Measurements from ENCODE around the gene KPNA6. TPM values are rescaled to one million over a fixed set of nuclear protein-coding genes. Genes with fewer than 3 reads are reported as not detected.

The KPNA6 gene
- total and polyA plus RNA-seq, 9 of the 15 experiments (the other 6 are each of a cell fraction or from before 2014, with no cell fraction given), result 20.1 to 54.6 (median 32.2) TPM

GRCh38 chr1:32179193-32179442 is 71.3 kb downstream of the KPNA6 start (continued):
- TF ChIP-seq CLOCK (CRISPR knock-in tag; IDR thresholded peaks at IDR 0.05; ENCODE audit: borderline replicate concordance), result no peak
- TF ChIP-seq SMARCA5 (IDR thresholded peaks at IDR 0.05), result no peak
- no peak for TF ChIP-seq MAFF (IDR thresholded peaks at IDR 0.05; ENCODE audit: low read length)
- no peak for TF ChIP-seq CXXC5 (CRISPR knock-in tag; IDR thresholded peaks at IDR 0.05)
- TF ChIP-seq PHF21A (IDR thresholded peaks at IDR 0.05; ENCODE audit: borderline replicate concordance, low read depth), result no peak
- TF ChIP-seq HLTF (IDR thresholded peaks at IDR 0.05), result no peak
- no peak for TF ChIP-seq GTF2A2 (tag; IDR thresholded peaks at IDR 0.05)
- TF ChIP-seq MITF (IDR thresholded peaks at IDR 0.05), result no peak
- no peak for TF ChIP-seq ZNF780A (CRISPR knock-in tag; IDR thresholded peaks at IDR 0.05)
- no peak for TF ChIP-seq ZNF79 (CRISPR knock-in tag; IDR thresholded peaks at IDR 0.05; ENCODE audit: low read depth)
- TF ChIP-seq PCBP1 (IDR thresholded peaks at IDR 0.05; ENCODE audit: low read depth, low read length, poor library complexity, severe bottlenecking), result no peak
- no peak for TF ChIP-seq HNRNPLL (IDR thresholded peaks at IDR 0.05; ENCODE audit: low read depth, low read length, poor library complexity, severe bottlenecking)
- TF ChIP-seq NR3C1 (CRISPR knock-in tag; IDR thresholded peaks at IDR 0.05), result no peak
- TF ChIP-seq OTX1 (CRISPR knock-in tag; IDR thresholded peaks at IDR 0.05), result peak; percentile 74; the same call in 1 of the 2 replicates
- no peak for TF ChIP-seq SMARCA4 (IDR thresholded peaks at IDR 0.05)
- peak; percentile 54; the same call in 1 of the 2 replicates for TF ChIP-seq ZKSCAN3 (CRISPR knock-in tag; IDR thresholded peaks at IDR 0.05)
- no peak for TF ChIP-seq SREBF2 (CRISPR knock-in tag; IDR thresholded peaks at IDR 0.05)
- no peak for TF ChIP-seq TBL1XR1 (IDR thresholded peaks at IDR 0.05; ENCODE audit: low read length in 2 of 2)
- no peak for TF ChIP-seq SIX5 (IDR thresholded peaks at IDR 0.05; ENCODE audit: borderline replicate concordance in 1 of 2, insufficient read depth in 1 of 2, low read depth in 1 of 2, low read length in 2 of 2)
- TF ChIP-seq, protein P1, sequence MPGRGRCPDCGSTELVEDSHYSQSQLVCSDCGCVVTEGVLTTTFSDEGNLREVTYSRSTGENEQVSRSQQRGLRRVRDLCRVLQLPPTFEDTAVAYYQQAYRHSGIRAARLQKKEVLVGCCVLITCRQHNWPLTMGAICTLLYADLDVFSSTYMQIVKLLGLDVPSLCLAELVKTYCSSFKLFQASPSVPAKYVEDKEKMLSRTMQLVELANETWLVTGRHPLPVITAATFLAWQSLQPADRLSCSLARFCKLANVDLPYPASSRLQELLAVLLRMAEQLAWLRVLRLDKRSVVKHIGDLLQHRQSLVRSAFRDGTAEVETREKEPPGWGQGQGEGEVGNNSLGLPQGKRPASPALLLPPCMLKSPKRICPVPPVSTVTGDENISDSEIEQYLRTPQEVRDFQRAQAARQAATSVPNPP (IDR thresholded peaks at IDR 0.05; ENCODE audit: borderline replicate concordance, insufficient read depth, insufficient read length), result no peak
- TF ChIP-seq TAF9B (IDR thresholded peaks at IDR 0.05; ENCODE audit: partially characterized antibody), result no peak
- no peak for TF ChIP-seq EHMT2 (IDR thresholded peaks at IDR 0.05)
- TF ChIP-seq ZNF184 (CRISPR knock-in tag; IDR thresholded peaks at IDR 0.05), result no peak
- no peak for TF ChIP-seq NFYB (IDR thresholded peaks at IDR 0.05; ENCODE audit: extremely low read depth, insufficient read length)
- TF ChIP-seq CREB1 (IDR thresholded peaks at IDR 0.05), result no peak
- no peak for TF ChIP-seq CREB1 (CRISPR knock-in tag; IDR thresholded peaks at IDR 0.05)
- TF ChIP-seq ZNF445 (CRISPR knock-in tag; IDR thresholded peaks at IDR 0.05; ENCODE audit: low read depth), result 0 out of 2 replicates have a peak, but pooled peaks have one; percentile 21
- TF ChIP-seq RBM25 (IDR thresholded peaks at IDR 0.05; ENCODE audit: low read depth, low read length, severe bottlenecking), result no peak
- TF ChIP-seq ZNF584 (CRISPR knock-in tag; IDR thresholded peaks at IDR 0.05; ENCODE audit: low read depth), result no peak
